Measurements from ENCODE around the gene CMTM1.
"Not testable (repeated sequence)": the region's sequence is repeated elsewhere in the genome, so short reads cannot be mapped to it uniquely, and the experiment has no call there.

Gene CMTM1

GRCh38 chr16:66591018-66591417 is 24.8 kb downstream of the CMTM1 start:
- no peak for DNase-seq (ENCODE audit: low read depth, low spot score)

DNA sequence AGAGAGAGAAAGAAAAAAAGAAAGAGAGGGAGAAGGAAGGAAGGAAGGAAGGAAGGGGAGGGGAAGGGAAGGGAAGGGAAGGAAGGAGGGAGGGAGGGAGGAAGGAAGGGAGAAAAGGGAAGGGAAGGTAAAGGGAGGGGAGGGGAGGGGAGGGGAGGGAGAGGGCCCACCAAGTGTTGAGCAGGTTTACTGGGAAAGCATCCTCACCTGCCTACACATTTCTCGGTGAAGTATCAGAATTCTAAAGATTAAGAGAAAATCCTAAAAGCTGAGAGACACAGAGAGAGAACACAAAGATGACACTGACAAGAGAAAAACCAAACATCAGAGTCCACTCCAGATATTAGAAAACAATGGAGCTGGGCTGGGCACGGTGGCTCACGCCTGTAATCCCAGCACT is 26.0 kb downstream of the CMTM1 start:
- DNase-seq (ENCODE audit: low read depth, low spot score): no peak

DNA sequence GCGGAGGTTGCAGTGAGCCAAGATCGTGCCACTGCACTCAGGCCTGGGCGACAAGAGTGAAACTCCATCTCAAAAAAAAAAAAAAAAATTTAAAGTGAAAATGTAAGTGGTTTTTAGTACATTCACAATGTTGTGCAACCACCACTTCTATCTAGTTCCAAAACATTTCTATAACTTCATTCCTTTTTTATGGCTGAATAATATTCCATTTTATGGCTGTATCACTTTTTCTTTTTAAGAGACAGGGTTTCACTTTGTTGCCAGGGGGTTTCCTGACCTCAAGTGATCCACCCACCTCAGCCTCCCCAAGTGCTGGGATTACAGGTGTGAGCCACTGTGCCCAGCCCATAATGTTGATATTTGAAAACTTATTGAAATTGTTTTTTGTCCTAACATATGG is 26.6 kb downstream of the CMTM1 start:
- no peak for DNase-seq (ENCODE audit: low read depth, low spot score)

DNA sequence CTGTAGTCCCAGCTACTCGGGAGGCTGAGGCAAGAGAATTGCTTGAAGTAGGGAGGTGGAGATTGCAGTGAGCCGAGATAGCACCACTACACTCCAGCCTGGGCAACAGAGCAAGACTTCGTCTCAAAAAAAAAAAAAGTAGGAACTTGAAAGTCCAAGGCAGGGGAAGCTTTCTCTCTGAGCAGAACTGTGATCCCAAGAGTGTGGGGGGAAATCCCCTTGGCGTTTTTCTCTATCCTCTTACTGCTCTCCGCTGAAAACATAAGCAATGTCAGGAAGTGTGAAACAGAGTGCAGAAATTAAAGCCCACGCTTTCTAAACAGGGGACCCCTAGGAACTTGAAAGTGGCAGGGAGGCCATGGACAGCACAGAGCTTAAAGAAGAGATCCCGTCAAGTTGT is 28.5 kb downstream of the CMTM1 start:
- no peak for DNase-seq (ENCODE audit: low read depth, low spot score)

DNA sequence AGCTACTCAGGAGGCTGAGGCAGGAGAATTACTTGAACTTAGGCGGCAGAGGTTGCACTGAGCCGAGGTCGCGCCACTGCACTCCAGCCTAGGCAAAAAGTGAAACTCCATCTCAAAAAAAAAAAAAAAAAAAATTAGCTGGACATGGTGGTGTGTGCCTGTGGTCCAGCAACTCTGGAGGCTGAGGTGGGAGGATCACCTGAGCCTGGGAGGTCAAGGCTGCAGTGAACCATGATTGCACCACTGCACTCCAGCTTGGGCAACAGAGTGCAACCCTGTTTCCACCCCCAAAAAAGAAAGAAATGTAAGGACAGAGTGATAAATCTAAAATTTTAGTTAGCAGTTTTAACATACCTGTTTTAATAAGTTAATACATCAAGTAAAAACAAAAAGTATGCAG is 30.3 kb downstream of the CMTM1 start:
- DNase-seq (ENCODE audit: low read depth, low spot score): not testable (repeated sequence)

DNA sequence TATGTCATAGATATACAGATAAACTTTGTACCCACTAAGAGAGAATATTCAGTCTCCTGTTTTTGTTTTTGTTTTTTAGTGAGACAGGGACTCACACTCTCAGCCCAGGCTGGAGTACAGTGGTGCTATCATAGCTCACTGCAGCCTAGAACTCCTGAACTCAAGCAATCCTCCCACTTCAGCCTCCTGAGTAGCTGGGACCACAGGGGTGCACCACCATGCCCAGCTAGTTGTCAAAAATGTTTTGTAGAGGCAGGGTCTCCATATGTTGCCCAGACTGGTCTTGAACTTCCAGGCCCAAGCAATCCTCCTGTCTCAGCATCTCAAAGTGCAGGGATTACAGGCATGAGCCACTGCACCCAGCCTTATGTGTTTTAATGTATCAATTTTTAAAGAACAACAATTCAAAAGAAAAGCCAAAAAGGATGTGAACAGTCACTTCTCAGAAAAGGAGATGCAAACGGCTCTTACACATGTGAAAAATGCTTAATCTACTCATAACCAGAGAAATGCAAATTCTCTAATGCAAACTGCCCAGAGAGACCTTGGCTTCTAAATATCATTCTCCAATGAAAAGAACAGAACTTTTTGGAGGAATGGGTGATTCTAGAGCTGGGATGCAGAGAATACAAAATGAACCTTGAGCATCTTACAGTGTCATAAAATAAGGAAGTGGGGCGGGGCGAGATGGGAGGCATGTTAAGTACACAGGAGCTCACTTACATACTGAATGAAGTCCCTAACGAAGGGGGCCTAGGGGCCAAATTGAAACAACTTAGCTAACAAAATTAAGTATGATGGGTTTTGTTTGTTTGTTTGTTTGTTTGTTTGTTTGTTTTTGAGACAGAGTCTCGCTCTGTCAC is 31.0 kb downstream of the CMTM1 start:
- no peak for DNase-seq (ENCODE audit: low read depth, low spot score)

GRCh38 chr16:66598111-66598510 is 31.9 kb downstream of the CMTM1 start:
- DNase-seq (ENCODE audit: low read depth, low spot score): no peak

DNA sequence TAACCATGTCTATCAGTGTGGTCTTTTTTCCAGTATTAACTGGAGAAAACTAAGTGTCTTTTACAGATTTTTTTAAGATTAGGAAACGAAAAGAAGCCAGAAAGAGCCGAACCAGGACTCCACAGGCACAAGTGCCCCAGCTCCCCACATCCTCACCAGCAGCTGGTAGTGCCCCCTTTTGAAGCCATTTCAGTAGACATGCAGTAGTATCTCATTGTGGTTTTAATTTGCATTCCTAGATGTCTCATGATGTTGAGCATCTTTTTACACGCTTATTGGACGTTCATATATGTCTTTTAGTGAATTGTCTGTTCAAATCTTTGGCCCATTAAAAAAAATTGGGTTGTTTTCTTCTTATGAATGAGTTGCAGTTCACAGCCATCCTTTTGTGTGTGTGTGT is 33.5 kb downstream of the CMTM1 start:
- no peak for DNase-seq (ENCODE audit: low read depth, low spot score)

GRCh38 chr16:66600477-66600876 is 34.2 kb downstream of the CMTM1 start:
- DNase-seq (ENCODE audit: low read depth, low spot score): no peak

- no peak for DNase-seq (ENCODE audit: low read depth, low spot score)
Observed at GRCh38 chr16:66601471-66601870, 35.2 kb downstream of the CMTM1 start.

GRCh38 chr16:66603537-66604375 is 37.5 kb downstream of the CMTM1 start:
- peak; percentile 89 for DNase-seq (ENCODE audit: low read depth, low spot score)

DNA sequence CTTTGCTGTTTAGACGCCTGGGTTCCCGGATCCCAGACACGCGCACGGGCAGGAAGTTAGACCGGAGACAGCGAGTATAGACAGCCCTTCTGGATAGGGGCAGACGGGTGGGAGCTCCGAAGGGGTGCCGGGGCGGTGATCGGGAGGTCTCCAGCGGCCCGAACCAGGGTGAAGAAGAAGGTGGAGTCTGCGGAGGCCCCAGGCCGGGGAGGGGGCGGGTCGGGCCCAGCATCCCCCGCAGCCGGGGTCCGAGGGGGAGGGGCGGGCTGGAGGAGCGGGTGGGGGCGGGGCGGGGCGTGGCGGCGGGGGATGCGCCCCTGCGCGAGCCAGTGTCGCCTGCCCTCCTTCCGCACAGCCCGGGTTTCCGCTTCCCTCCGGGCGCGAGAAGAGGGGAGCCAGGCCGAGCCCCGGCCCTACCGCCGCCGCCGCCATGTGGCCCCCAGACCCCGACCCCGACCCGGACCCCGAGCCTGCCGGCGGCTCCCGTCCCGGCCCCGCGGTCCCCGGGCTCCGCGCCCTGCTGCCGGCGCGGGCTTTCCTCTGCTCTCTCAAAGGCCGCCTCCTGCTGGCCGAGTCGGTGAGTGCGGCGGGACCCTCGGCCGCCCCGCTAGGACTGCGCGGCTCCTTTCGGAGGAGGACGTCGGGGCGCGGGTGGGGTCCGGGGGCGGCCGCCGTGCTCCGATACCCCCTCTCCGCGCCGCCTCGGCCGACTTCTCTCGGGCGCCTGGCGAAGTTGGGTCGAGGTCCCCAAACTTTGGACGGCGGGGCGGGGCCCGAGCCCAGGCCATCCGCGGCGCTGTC is 38.3 kb downstream of the CMTM1 start, which contains the start of gene CMTM3:
Gene CMTM3, plus strand, starts transcription at position 329 of the 801 bp plus-strand sequence. Its CDS starts 102 bp downstream, at position 431.
- DNase-seq (ENCODE audit: low read depth, low spot score): peak; percentile 92

GRCh38 chr16:66605177-66605978 is 39.1 kb downstream of the CMTM1 start:
- DNase-seq (ENCODE audit: low read depth, low spot score): peak; percentile 81

- no peak for DNase-seq (ENCODE audit: low read depth, low spot score)
Observed at GRCh38 chr16:66605979-66606751, 39.9 kb downstream of the CMTM1 start.

DNA sequence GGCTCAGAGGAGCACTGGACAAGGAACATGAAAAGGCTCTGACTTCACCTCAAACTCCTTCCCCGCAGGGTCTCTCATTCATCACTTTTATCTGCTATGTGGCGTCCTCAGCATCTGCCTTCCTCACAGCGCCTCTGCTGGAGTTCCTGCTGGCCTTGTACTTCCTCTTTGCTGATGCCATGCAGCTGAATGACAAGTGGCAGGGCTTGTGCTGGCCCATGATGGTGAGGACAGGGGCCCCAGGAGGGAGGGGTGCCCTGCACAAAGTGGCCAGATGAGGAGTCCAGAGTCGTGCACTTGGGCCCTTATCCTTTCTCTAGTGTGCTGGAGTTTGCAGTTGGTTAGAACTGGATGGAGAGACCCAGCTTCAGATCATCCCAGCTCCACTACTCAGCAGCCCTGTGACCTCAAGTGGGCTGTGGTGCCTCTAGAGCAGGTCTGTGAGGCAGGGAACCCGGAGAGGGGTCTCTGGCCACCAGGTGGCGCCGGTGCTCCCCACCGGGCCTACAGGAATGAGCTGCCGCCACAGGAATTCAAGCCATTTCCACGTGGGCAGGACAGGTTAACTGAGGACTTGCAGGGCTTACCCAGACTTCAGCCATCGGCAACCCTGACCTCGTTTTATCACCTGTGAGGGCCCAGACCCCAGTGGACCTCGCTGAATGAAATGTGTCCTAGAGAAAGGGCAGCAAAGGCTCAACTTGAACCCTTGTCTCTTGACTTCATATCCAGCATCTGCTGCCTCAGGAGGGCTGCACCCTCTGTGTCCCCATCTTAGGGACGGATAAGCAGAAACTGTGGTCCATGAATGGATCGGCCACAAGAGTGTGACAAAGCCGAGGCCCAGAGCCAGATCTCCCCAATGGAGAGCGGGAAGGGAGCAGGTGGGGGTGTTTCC is 42.3 kb downstream of the CMTM1 start:
- DNase-seq (ENCODE audit: low read depth, low spot score): peak; percentile 98

GRCh38 chr16:66609139-66609510 is 42.9 kb downstream of the CMTM1 start:
- no peak for DNase-seq (ENCODE audit: low read depth, low spot score)

DNA sequence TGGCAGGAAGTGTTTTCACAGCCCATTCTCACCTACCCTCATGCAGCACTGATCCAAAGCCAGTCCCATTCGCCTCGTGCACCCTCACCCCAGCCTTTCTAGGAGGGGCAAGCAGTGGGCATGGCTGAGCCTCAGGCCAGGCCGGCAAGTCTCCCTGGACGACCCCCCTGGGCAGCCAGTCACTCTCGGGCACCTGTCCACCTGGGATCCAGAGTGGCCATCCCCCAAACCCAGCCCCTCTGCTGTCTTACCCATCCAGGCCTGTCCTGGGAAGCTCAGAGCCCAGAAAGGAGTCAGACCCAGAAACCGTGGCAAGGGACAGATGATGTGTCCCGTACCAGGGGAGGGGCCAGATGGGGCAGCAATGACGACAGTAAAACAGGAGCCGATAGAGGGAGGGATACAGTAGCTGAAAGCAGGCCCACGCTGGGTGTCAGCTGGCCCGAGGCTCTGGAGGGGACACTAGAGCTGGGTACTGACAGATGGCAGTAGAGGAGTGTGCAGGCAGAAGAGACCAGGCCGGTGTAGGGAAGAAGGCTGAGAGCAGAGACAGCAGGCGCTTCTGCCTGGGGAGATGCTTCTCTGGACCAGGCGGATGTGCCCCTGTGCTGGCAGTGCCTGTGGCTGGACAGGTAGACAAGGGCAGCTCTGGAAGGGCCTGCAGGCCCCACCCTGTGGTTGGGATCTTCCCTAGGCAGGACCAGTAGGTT is 44.0 kb downstream of the CMTM1 start:
- no peak for DNase-seq (ENCODE audit: low read depth, low spot score)

GRCh38 chr16:66611911-66612310 is 45.7 kb downstream of the CMTM1 start:
- not testable (repeated sequence) for DNase-seq (ENCODE audit: low read depth, low spot score)

DNA sequence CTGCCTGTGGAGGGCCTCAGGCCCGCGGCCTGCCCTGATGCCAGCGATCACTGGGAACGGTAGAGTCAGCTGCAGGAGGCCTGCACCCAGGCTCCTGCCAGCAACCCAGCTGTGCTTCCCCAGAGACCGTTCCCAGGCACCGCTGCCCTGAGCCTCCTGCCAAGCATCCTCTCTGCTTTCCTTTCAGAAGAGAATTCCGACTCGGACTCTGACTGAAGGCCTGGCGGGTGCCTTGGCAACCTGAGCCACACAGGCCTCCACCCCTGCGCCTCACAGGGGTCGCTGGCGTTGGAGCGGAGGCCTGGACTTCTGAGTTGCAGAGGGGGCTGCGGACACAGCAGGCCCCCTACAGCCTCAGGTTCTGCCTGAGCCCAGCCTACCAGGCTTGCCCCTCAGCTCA is 46.2 kb downstream of the CMTM1 start:
- DNase-seq (ENCODE audit: low read depth, low spot score): no peak
